C4-2B (cell line): ENCODE measurements around the gene SORBS2.

Experiments
- CTCF ChIP-seq: fragments of 450-650 bp; conservative IDR thresholded peaks from 2 replicates; pipeline ENCODE4 v1.5.1; 2017; ENCODE audit warnings: mild to moderate bottlenecking
- ZFX ChIP-seq: fragments of 450-650 bp; IDR thresholded peaks from 2 replicates; pipeline ENCODE4 v1.6.1; 2017

- TF ChIP-seq CTCF (no peak), ZFX (no peak)
These were observed 222.7 kb downstream of the SORBS2 start for GRCh38 chr4:185589067-185589836.
